SU-DHL-6 (cell line): ENCODE data around the gene GRIN3B.

Experiments used
- H2AFZ ChIP-seq: fragments of 200-600 bp; sonication (generic); 2 replicates; pipeline ENCODE4 v1.6.1; 2014; ENCODE audit warnings: low read depth, mild to moderate bottlenecking, moderate library complexity, mixed read lengths, antibody characterized with exemption, low read length; ENCODE audit not compliant: severe bottlenecking
- H3F3A ChIP-seq: fragments of 200-600 bp; shearing (Covaris generic); 2 replicates; pipeline ENCODE4 v1.6.0; 2016; ENCODE audit warnings: antibody characterized with exemption, mild to moderate bottlenecking; ENCODE audit not compliant: insufficient read depth
- H3K27ac ChIP-seq: fragments of 200-600 bp; sonication (generic); 2 replicates; pipeline ENCODE4 v1.5.1; 2016; ENCODE audit warnings: low read depth, mild to moderate bottlenecking, low read length, moderate library complexity, mixed read lengths
- H3K27me3 ChIP-seq: fragments of 200-600 bp; sonication (generic), shearing (Covaris generic); 2 replicates; pipeline ENCODE4 v1.6.0; 2014; ENCODE audit warnings: mild to moderate bottlenecking, low read length
- H3K36me3 ChIP-seq: fragments of 200-600 bp; sonication (generic); 2 replicates; pipeline ENCODE4 v1.6.1; 2014; ENCODE audit warnings: mild to moderate bottlenecking, low read length, mixed read lengths
- H3K4me2 ChIP-seq: fragments of 300-600, 200-600 bp; shearing (Covaris generic), sonication (generic); 2 replicates; pipeline ENCODE4 v1.6.0; 2014; ENCODE audit warnings: low read length, low read depth, mild to moderate bottlenecking; ENCODE audit not compliant: poor library complexity, severe bottlenecking
- H3K4me3 ChIP-seq: fragments of 200-600 bp; sonication (generic); 2 replicates; pipeline ENCODE4 v1.5.1; 2014; ENCODE audit warnings: antibody characterized with exemption, low read length, mild to moderate bottlenecking, mixed read lengths; ENCODE audit not compliant: insufficient read depth, poor library complexity, severe bottlenecking
- H3K79me2 ChIP-seq: fragments of 200-600 bp; sonication (generic); 2 replicates; pipeline ENCODE4 v1.6.1; 2014; ENCODE audit warnings: mild to moderate bottlenecking, low read length, moderate library complexity; ENCODE audit not compliant: insufficient read depth
- H3K9ac ChIP-seq: fragments of 200-600 bp; sonication (generic); 2 replicates; pipeline ENCODE4 v1.7.0; 2014; ENCODE audit warnings: mild to moderate bottlenecking, low read length
- H3K9me2 ChIP-seq: fragments of 200-600 bp; sonication (generic); replicated peaks from 2 replicates; pipeline ENCODE4 v1.6.1; 2014; ENCODE audit warnings: low read length; ENCODE audit not compliant: insufficient read depth
- H3K9me3 ChIP-seq: fragments of 200-600 bp; sonication (generic); 2 replicates; pipeline ENCODE4 v1.6.1; 2014; ENCODE audit warnings: low read length, mixed read lengths; ENCODE audit not compliant: insufficient read depth
- H4K20me1 ChIP-seq: fragments of 200-600 bp; sonication (generic); 2 replicates; pipeline ENCODE4 v1.6.1; 2014; ENCODE audit warnings: low read depth, mild to moderate bottlenecking, antibody characterized with exemption, low read length, moderate library complexity, mixed read lengths
- EZH2phosphoT487 ChIP-seq: fragments of 200-600 bp; sonication (generic), shearing (Covaris generic); conservative IDR thresholded peaks from 2 replicates; pipeline ENCODE4 v1.6.1; 2018; ENCODE audit warnings: mild to moderate bottlenecking, antibody characterized with exemption, low read length, moderate library complexity, mixed read lengths
- TF ChIP-seq, protein P1 (sequence below): fragments of 200-600 bp; sonication (generic); IDR thresholded peaks from one replicate; pipeline ENCODE4 v1.5.1; 2017; ENCODE audit warnings: antibody characterized with exemption, mild to moderate bottlenecking, low read length, moderate library complexity; ENCODE audit not compliant: insufficient read depth, poor library complexity, severe bottlenecking

GRIN3B gene

DNA sequence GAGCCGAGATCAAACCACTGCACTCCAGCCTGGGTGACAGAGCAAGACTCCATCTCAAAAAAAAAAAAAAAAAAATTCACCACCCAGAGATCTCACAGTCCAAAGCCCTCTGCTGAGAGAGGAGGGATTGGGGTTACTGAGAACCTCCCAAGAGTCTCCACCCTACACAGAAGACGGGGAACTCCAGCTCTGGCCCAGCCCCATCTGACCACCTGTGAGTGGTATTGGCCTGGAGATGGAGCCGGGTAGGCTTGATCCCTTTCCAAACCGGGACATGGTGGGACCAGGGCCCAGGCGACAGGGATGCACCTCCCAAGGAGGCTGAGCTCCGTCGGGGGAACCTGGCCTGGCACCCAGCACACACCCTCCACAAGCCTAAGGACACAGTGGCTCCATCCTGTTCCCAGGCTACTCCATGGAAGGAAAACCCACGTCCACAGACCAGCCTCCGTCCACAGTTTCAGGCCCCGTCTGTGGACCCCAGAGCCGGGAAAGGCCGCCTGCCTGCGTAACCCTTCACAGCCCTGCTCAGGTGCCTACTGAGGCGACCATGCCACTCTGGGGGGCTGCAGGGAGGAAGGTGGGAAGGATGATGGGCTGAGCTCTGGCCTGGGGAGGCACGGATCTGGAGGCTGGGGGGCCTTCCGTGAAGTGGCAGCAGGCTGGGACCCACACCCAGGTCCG is 18.9 kb downstream of the GRIN3B start:
- Histone ChIP-seq H3F3A (peaks cover 9% of the 10 kb centered on the region), H3K9ac (peak overlapping the region; percentile 91), H3K27me3 (no peaks in the 10 kb centered on the region), H3K9me2 (no peaks in the 10 kb centered on the region), H3K79me2 (peaks cover 63% of the 10 kb centered on the region), H3K4me2 (peak overlapping the region; percentile 86), H3K9me3 (no peaks in the 10 kb centered on the region), H3K27ac (peak overlapping the region; percentile 61), H3K36me3 (no peaks in the 10 kb centered on the region), H4K20me1 (0 out of 2 replicates have a peak, but pooled peaks cover 5% of the 10 kb centered on the region), H2AFZ (no peak overlapping the region), H3K4me3 (peak overlapping the region; percentile 89)
- TF ChIP-seq EZH2phosphoT487: no peak
- TF ChIP-seq, protein P1, sequence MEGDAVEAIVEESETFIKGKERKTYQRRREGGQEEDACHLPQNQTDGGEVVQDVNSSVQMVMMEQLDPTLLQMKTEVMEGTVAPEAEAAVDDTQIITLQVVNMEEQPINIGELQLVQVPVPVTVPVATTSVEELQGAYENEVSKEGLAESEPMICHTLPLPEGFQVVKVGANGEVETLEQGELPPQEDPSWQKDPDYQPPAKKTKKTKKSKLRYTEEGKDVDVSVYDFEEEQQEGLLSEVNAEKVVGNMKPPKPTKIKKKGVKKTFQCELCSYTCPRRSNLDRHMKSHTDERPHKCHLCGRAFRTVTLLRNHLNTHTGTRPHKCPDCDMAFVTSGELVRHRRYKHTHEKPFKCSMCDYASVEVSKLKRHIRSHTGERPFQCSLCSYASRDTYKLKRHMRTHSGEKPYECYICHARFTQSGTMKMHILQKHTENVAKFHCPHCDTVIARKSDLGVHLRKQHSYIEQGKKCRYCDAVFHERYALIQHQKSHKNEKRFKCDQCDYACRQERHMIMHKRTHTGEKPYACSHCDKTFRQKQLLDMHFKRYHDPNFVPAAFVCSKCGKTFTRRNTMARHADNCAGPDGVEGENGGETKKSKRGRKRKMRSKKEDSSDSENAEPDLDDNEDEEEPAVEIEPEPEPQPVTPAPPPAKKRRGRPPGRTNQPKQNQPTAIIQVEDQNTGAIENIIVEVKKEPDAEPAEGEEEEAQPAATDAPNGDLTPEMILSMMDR: no peak

GRCh38 chr19:1019616-1019961 is 19.4 kb downstream of the GRIN3B start:
- Histone ChIP-seq H3K9ac (peak overlapping the region; percentile 91), H3K9me2 (no peaks in the 10 kb centered on the region), H3K27ac (peak overlapping the region; percentile 61), H3K4me3 (peak overlapping the region; percentile 89), H3F3A (peaks cover 9% of the 10 kb centered on the region), H3K4me2 (peak overlapping the region; percentile 86), H2AFZ (no peak overlapping the region), H3K36me3 (no peaks in the 10 kb centered on the region), H3K79me2 (peaks cover 62% of the 10 kb centered on the region), H4K20me1 (0 out of 2 replicates have a peak, but pooled peaks cover 5% of the 10 kb centered on the region), H3K27me3 (no peaks in the 10 kb centered on the region), H3K9me3 (no peaks in the 10 kb centered on the region)
- TF ChIP-seq, protein P1: no peak
- TF ChIP-seq EZH2phosphoT487: no peak

DNA sequence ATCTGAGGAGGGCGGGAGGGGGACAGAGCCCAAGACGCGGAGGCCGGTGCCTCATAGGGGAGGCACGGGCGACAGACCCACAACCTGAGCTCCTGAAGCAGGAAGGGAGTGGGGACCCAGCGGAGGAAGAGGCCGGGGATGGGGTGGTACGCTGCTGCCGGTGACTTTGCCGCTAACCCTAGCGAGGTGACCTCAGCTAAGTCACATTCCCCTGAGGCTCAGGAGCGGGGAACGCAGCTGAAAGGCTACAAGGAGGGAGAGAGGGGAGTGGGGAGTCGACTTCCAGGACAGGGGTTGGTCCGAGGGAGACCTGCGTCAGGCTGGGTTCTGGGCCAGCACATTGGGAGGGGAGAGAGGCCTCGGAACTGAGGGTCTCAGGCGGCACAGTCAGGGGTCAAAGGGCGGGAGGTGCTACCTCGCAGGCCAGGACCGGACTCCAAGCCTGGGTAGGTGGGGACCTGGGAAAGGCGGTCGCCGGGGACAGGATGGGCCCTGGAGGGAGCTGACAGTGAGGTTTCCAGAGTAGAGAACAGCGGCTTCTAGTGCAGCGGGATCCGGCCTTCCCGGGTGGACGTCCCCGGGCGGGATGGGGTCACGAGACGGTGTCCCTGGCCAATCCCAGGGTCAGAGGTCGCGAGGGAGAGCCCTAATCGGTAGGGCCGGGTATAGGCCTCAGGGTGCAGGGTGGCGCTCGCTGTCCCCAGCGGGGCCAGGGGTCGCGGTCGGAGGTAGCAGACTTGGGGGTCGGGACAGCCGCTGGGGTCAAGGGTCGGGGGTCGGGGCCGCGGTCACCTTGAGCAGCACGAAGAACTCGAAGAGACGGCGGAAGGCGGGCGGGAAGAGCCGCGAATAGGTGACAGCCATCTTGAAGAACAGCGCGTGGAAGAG is 20.0 kb downstream of the GRIN3B start:
- TF ChIP-seq, protein P1: no peak
- no peak for TF ChIP-seq EZH2phosphoT487
- Histone ChIP-seq H3K9me2 (no peaks in the 10 kb centered on the region), H3K9ac (peak overlapping the region; percentile 91), H3K36me3 (no peaks in the 10 kb centered on the region), H3K79me2 (peaks cover 55% of the 10 kb centered on the region), H3K27me3 (no peaks in the 10 kb centered on the region), H3K27ac (peak overlapping the region; percentile 61), H2AFZ (no peak overlapping the region), H3K4me3 (peak overlapping the region; percentile 89), H3K9me3 (no peaks in the 10 kb centered on the region), H4K20me1 (0 out of 2 replicates have a peak, but pooled peaks cover 5% of the 10 kb centered on the region), H3F3A (peaks cover 9% of the 10 kb centered on the region), H3K4me2 (peak overlapping the region; percentile 86)
